GM12873 (cell line): ENCODE measurements around the gene EFCAB6.

Experiments
- CTCF ChIP-seq: IDR thresholded peaks from 2 replicates; pipeline ENCODE4 v1.5.1; 2012; ENCODE audit warnings: low read depth, mild to moderate bottlenecking, moderate library complexity, low read length, control low read depth; ENCODE audit not compliant: insufficient read depth; ENCODE audit errors: missing control alignments

EFCAB6 gene

GRCh38 chr22:43689356-43689755, 122.7 kb downstream of the EFCAB6 start:
- no peak for TF ChIP-seq CTCF

- TF ChIP-seq CTCF, result no peak
Observed at GRCh38 chr22:43682851-43683250, 129.3 kb downstream of the EFCAB6 start.

- no peak for TF ChIP-seq CTCF
Observed at GRCh38 chr22:43681731-43682360, 130.3 kb downstream of the EFCAB6 start.

GRCh38 chr22:43670513-43670912, 141.6 kb downstream of the EFCAB6 start:
- TF ChIP-seq CTCF, result no peak

- TF ChIP-seq CTCF, result no peak
Observed at GRCh38 chr22:43669190-43669589, 142.9 kb downstream of the EFCAB6 start.

GRCh38 chr22:43667656-43668055, 144.4 kb downstream of the EFCAB6 start:
- no peak for TF ChIP-seq CTCF

GRCh38 chr22:43666457-43666856, 145.6 kb downstream of the EFCAB6 start:
- TF ChIP-seq CTCF, result no peak
